Calu3 (cell line): ENCODE results near the gene GSTT2B. TPM values are rescaled to one million over a fixed set of nuclear protein-coding genes. Genes with fewer than 3 reads are reported as not detected.
A peak's percentile ranks its signal among the peaks of the same experiment; 100 is the strongest.
"Not testable (repeated sequence)": the region's sequence is repeated elsewhere in the genome, so short reads cannot be mapped to it uniquely, and the experiment has no call there.

ENCODE experiments used
- BruUV-seq: library from RNA; stranded (reverse); fragments of 400-500 nt; replicated peaks from 2 replicates; lab custom pipeline; 2021; lab: Mats Ljungman, UMichigan
- CTCF ChIA-PET: fragments of 300-600 bp; sonication (Branson Sonifier 250); formaldehyde crosslinking; loops from one replicate; lab custom pipeline; 2022; ENCODE audit warnings: antibody characterized with exemption; lab: Charles Lee
- DNase-seq: peaks from one replicate; pipeline ENCODE4 v3.0.0; 2022
- H3K27ac Mint-ChIP-seq: one replicate; pipeline ENCODE4 v1.8.0; 2022; ENCODE audit warnings: mixed read lengths; ENCODE audit not compliant: unreplicated experiment
- H3K27me3 Mint-ChIP-seq: one replicate; pipeline ENCODE4 v1.8.0; 2022; ENCODE audit warnings: mixed read lengths; ENCODE audit not compliant: unreplicated experiment
- H3K36me3 Mint-ChIP-seq: one replicate; pipeline ENCODE4 v1.8.0; 2022; ENCODE audit warnings: mild to moderate bottlenecking, moderate library complexity, mixed read lengths; ENCODE audit not compliant: insufficient read depth, unreplicated experiment
- H3K4me1 Mint-ChIP-seq: one replicate; pipeline ENCODE4 v1.8.0; 2022; ENCODE audit warnings: mild to moderate bottlenecking, low read depth, mixed read lengths; ENCODE audit not compliant: unreplicated experiment
- H3K4me3 Mint-ChIP-seq: one replicate; pipeline ENCODE4 v1.8.0; 2022; ENCODE audit warnings: mild to moderate bottlenecking, low read depth, moderate library complexity, mixed read lengths; ENCODE audit not compliant: unreplicated experiment
- H3K9me3 Mint-ChIP-seq: one replicate; pipeline ENCODE4 v1.8.0; 2022; ENCODE audit warnings: low read depth, mixed read lengths; ENCODE audit not compliant: unreplicated experiment
- intact Hi-C: fragments of 100-400 bp; cut with micrococcal nuclease; formaldehyde crosslinking; loops from one replicate; pipeline ENCODE4 v1.10.0; 2022; ENCODE audit not compliant: unreplicated experiment
- total RNA-seq: library from RNA; stranded (reverse); gene quantifications from 2 replicates; pipeline ENCODE4 v1.2.3, GENCODE V29; 2022
- TF ChIP-seq, protein P1 (sequence below): fragments of 200-600 bp; IDR thresholded peaks from one replicate; pipeline ENCODE4 v1.8.0; 2022; ENCODE audit warnings: antibody characterized with exemption; ENCODE audit not compliant: unreplicated experiment

The GSTT2B gene
- total RNA-seq, 1 experiment from 2014 or later = 3.6 TPM

- intact Hi-C loops = no loop called here
- CTCF ChIA-PET = interaction anchor here (0.5 kb wide), 1 partner anchor 42 kb away, joined by 3 read pairs; no protein-coding TSS in a partner anchor
- Mint-ChIP-seq H3K4me1 (peaks cover 27% of the 10 kb centered on the region), H3K4me3 (no peak overlapping the region), H3K9me3 (no peaks in the 10 kb centered on the region), H3K36me3 (peaks cover 22% of the 10 kb centered on the region), H3K27ac (peak overlapping the region; percentile 3), H3K27me3 (no peaks in the 10 kb centered on the region)
- no peak for DNase-seq
- BruUV-seq = no TSS peak
- TF ChIP-seq, protein P1, sequence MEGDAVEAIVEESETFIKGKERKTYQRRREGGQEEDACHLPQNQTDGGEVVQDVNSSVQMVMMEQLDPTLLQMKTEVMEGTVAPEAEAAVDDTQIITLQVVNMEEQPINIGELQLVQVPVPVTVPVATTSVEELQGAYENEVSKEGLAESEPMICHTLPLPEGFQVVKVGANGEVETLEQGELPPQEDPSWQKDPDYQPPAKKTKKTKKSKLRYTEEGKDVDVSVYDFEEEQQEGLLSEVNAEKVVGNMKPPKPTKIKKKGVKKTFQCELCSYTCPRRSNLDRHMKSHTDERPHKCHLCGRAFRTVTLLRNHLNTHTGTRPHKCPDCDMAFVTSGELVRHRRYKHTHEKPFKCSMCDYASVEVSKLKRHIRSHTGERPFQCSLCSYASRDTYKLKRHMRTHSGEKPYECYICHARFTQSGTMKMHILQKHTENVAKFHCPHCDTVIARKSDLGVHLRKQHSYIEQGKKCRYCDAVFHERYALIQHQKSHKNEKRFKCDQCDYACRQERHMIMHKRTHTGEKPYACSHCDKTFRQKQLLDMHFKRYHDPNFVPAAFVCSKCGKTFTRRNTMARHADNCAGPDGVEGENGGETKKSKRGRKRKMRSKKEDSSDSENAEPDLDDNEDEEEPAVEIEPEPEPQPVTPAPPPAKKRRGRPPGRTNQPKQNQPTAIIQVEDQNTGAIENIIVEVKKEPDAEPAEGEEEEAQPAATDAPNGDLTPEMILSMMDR = no peak
These were observed 10.0 kb upstream of the GSTT2B start for GRCh38 chr22:23970816-23971486.

DNA sequence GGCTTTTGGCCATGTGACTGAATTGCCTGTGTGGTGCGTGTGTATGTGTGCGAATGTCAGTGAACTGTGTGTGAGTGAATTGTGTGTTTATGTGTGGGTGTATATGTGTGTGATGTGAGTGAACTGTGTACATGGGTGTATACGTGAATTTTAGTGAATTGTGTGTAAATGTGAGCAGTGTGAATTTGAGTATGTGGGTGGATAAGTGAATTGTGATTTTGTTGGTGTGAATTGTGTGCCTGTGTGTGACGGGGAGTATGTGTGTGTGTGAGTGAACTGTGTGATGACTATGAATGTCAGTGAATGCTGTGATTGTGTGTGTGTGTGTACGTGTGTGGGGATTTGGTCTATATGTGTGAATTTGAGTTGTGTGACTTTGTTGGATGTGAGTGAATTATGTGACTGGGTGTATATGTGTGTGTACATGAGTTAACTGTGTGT lies 9.2 kb upstream of the GSTT2B start:
- peaks cover 27% of the 10 kb centered on the region for H3K4me1 Mint-ChIP-seq
- no peak for DNase-seq
- H3K4me3 Mint-ChIP-seq = peak overlapping the region; percentile 1
- H3K27ac Mint-ChIP-seq = peak overlapping the region; percentile 3
- BruUV-seq = TSS peak; percentile 6
- peaks cover 22% of the 10 kb centered on the region for H3K36me3 Mint-ChIP-seq
- TF ChIP-seq, protein P1 = no peak
- intact Hi-C loops = no loop called here
- no peaks in the 10 kb centered on the region for H3K27me3 Mint-ChIP-seq
- no peaks in the 10 kb centered on the region for H3K9me3 Mint-ChIP-seq
- CTCF ChIA-PET = no interaction called here

DNA sequence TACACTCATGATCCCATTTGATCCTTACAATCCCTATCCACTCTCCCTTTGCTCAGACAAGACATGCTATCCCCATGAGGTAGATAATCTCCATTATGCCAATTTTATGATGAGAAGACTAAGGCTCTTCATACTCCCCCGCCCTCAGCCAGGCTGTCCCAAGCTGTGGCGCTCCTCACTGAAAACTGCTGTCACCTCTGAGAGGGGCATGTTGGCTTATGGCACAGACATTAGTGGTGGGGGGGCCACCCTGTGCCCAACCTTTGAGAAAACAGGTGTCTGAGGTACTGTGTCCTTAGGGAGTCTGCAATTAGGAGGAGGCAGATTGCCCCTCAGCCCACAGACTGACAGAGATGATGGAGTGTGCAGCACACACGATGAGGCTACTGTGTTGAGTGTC lies 8.1 kb upstream of the GSTT2B start:
- H3K4me1 Mint-ChIP-seq = peaks cover 27% of the 10 kb centered on the region
- H3K36me3 Mint-ChIP-seq = peaks cover 22% of the 10 kb centered on the region
- CTCF ChIA-PET = no interaction called here
- no TSS peak for BruUV-seq
- H3K4me3 Mint-ChIP-seq = no peak overlapping the region
- H3K27me3 Mint-ChIP-seq = no peaks in the 10 kb centered on the region
- TF ChIP-seq, protein P1 = no peak
- DNase-seq = no peak
- no peaks in the 10 kb centered on the region for H3K9me3 Mint-ChIP-seq
- intact Hi-C loops = no loop called here
- H3K27ac Mint-ChIP-seq = no peak overlapping the region

DNA sequence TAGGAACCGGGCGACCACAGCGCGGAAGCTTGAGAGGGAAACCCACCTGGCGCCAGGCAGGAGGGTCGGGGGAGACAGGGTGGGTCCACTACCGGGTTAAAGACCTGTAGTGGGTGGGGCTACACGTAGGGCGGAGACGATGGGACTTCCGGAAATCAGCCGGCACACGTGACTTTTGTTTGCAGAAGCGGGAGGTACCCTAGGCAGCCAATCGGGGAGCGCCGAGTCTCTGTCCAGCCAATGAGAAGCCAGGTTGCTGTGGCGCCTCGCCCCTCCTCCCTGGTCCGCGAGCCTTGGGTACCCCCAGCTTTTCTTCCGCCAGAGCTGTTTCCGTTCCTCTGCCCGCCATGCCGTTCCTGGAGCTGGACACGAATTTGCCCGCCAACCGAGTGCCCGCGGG lies 5.6 kb upstream of the GSTT2B start, which contains the start of gene DDTL:
DDTL (plus strand) TSS at position 321 of the 400 bp plus-strand sequence; CDS start at position 348, 27 bp downstream.
- H3K36me3 Mint-ChIP-seq = peaks cover 18% of the 10 kb centered on the region
- H3K9me3 Mint-ChIP-seq, intact Hi-C loops, H3K27me3 Mint-ChIP-seq, BruUV-seq, H3K27ac Mint-ChIP-seq, CTCF ChIA-PET, H3K4me3 Mint-ChIP-seq, DNase-seq: not testable (repeated sequence)
- peaks cover 21% of the 10 kb centered on the region for H3K4me1 Mint-ChIP-seq

DNA sequence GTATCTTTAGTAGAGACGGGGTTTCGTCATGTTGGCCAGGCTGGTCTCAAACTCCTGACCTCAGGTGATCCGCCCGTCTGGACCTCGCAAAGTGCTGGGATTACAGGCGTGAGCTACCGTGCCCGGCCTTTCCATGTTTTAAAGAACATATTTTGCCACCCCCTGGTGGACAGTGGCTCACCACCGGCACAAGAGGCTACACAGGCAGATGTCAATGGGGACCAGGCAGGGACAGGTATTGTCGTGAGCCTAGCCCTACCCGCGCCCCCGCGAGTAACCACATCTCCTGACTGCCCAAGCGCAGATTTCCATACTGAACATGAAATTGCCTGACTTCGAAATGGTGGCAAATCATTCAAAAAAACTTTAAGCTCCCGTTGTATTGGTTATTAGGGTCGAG lies 5.1 kb upstream of the GSTT2B start:
- H3K4me3 Mint-ChIP-seq, BruUV-seq, H3K27me3 Mint-ChIP-seq, H3K9me3 Mint-ChIP-seq, CTCF ChIA-PET, H3K27ac Mint-ChIP-seq, DNase-seq, intact Hi-C loops: not testable (repeated sequence)
- H3K4me1 Mint-ChIP-seq = peaks cover 19% of the 10 kb centered on the region
- H3K36me3 Mint-ChIP-seq = peaks cover 14% of the 10 kb centered on the region
